ENCODE measurements around the gene FBLN7. TPM values are rescaled to one million over a fixed set of nuclear protein-coding genes. Genes with fewer than 3 reads are reported as not detected.
"Not testable (repeated sequence)": the region's sequence is repeated elsewhere in the genome, so short reads cannot be mapped to it uniquely, and the experiment has no call there.

The FBLN7 gene
- total RNA-seq, 1 donor from 2014 or later = 5.8 TPM

- no peak for DNase-seq (ENCODE audit: extremely low read depth, low read depth, low spot score)
Observed at GRCh38 chr2:112181571-112182290, 43.5 kb downstream of the FBLN7 start.

DNA sequence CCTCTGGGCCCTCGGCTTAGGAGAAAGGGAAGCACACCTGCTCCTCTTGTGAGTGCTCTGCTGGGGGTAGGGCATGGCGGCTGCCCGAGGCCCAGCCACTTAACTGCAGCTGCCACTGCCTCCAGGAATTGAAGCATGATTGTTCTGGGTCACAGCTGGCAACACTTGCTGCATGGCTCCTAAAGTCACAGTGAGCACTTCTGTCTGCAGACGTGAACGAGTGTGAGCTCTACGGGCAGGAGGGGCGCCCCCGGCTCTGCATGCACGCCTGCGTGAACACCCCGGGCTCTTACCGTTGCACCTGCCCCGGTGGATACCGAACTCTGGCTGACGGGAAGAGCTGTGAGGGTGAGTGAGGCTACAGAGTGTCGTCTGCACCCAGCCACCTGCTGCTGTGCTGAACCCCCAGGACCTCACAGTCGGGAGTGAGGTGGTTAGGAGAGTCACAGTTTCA lies 44.4 kb downstream of the FBLN7 start:
- no peak for DNase-seq (ENCODE audit: extremely low read depth, low read depth, low spot score)

GRCh38 chr2:112183327-112184025 lies 45.3 kb downstream of the FBLN7 start:
- no peak for DNase-seq (ENCODE audit: extremely low read depth, low read depth, low spot score)

DNA sequence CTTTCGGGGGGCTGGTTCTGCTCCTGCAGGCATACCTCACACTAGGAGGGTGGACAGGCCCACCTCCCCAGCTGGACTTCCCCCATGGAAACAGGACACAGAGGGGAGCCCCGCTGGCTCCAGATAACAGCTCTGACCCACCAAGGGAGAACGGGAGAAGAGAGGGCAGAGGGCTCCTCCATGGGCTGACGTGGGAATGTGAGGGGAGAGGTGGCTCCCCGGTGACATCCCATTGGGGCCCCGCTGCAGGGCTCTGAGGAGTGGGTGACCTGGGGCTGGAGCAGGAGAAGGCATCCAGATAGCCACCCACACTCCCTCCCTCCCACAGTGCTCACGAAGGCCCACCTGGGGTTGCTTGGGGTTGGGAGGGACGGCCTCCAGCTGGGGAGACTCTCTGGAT lies 45.9 kb downstream of the FBLN7 start:
- no peak for DNase-seq (ENCODE audit: extremely low read depth, low read depth, low spot score)

DNA sequence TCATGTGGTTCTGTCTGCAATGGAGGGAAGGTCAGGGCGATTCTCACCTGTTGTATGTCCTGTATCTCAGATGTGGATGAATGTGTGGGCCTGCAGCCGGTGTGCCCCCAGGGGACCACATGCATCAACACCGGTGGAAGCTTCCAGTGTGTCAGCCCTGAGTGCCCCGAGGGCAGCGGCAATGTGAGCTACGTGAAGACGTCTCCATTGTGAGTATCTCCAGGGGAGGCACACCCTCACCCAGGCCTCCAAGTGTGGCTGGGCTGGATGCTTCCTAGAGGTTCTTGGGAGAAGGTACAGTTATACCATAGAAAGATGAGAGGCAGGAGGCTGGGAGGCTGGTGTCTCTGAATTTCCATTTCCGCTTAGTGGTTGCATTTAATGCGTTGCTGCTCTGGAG lies 46.9 kb downstream of the FBLN7 start:
- DNase-seq (ENCODE audit: extremely low read depth, low read depth, low spot score) = no peak

GRCh38 chr2:112187046-112187715 lies 49.0 kb downstream of the FBLN7 start:
- no peak for DNase-seq (ENCODE audit: extremely low read depth, low read depth, low spot score)

GRCh38 chr2:112187805-112188596 lies 49.8 kb downstream of the FBLN7 start:
- DNase-seq (ENCODE audit: extremely low read depth, low read depth, low spot score) = peak; percentile 42

DNA sequence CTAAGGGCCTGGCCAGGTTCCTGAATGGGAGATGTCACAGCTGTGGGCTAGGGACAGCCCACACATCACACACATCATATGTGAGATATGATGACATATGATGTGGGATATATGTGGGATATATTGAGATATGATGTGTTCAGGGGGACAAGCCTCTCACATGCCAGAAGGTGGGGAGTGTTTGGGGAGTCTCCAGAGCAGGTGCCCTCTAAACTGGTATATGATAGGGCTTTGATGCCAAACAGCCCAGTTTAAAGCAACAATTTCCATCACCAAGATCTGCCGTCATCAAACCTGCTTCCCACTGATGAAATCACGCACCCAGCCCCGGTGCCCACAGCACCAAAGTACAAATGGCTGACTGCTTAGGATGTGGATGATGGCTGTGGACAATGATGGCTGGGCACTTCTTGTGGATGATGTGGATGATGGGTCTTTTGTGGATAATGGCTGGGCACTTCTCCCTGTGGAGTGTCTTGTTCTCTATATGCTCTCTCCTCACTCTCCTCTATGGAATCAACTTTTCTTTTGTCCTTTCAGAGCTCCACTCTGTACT lies 50.9 kb downstream of the FBLN7 start:
- no peak for DNase-seq (ENCODE audit: extremely low read depth, low read depth, low spot score)

GRCh38 chr2:112194028-112194427 lies 55.8 kb downstream of the FBLN7 start:
- no peak for DNase-seq (ENCODE audit: extremely low read depth, low read depth, low spot score)

- no peak for DNase-seq (ENCODE audit: extremely low read depth, low read depth, low spot score)
Observed at GRCh38 chr2:112194482-112194881, 56.3 kb downstream of the FBLN7 start.

GRCh38 chr2:112195167-112195766 lies 57.1 kb downstream of the FBLN7 start:
- DNase-seq (ENCODE audit: extremely low read depth, low read depth, low spot score) = no peak

GRCh38 chr2:112195950-112196349 lies 57.8 kb downstream of the FBLN7 start:
- DNase-seq (ENCODE audit: extremely low read depth, low read depth, low spot score) = no peak

DNA sequence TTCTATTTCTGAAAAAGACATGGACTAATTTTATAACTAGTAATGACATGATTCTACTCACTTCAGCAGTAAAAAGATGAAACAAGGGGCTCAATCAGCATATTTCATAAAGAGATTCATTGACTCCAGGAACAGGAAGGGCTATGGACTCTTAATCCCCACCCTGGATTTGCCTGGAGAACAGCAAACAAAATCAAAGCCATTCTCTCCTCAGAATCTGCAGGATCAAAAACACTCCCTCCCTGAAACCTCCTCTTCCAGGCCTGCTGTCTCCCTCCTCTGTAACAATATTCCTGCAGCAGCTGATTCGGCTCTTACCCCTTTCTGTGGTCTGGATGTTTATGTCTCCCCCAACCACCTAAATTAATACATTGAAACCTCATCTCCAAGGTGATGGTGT lies 59.7 kb downstream of the FBLN7 start:
- no peak for DNase-seq (ENCODE audit: extremely low read depth, low read depth, low spot score)

DNA sequence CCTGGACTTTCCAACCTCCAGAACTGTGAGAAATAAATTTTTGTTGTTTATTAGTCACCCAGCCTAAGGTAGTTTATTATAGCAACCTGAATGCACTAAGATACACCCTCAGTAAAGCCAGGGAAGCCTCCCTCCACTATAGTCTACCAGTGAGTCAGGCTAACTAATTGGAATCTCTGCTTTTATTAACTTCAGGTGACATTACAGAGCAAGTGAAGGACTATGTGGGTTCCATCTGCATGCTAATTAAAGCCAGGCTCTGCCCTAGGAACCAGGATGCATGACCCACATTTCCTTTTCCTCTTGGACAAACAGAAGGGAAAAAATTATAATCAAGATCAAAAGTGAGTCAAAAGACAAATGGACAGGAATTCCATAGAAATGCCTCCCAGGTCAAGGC lies 60.6 kb downstream of the FBLN7 start:
- DNase-seq (ENCODE audit: extremely low read depth, low read depth, low spot score) = no peak

GRCh38 chr2:112199188-112199587 lies 61.0 kb downstream of the FBLN7 start:
- no peak for DNase-seq (ENCODE audit: extremely low read depth, low read depth, low spot score)

DNA sequence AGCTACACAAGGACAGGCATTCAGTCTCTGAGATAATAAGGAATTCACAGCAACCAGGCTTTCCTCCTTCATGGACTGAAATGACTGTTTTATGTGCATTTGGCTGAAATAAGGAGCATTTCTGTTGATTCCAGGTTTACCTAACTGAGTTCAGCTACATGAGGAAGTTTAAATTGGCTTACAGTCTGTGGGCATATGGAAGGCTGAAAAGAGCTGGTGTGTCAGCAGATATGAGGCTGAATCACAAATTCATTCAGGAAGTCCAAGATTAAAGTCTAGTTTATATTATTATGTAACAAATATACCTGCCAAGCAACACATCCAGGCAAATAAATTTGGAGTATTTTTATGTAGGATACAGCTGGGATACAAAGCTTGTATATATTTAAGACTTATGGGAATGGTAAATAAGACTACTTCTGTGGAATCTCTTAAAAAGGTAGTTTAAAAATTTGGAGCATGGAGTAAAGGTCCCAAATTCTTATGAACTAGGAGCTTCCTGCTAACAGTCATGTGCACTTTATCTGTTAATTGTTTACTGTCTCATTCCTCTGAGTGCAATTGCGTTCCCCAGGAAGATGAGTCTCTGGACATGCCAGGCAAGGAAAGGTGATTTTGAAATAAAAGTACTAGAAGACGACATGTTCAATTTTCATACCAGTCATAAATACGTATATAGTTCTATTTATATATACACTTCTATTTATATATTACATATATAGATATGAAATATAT lies 63.7 kb downstream of the FBLN7 start:
- no peak for DNase-seq (ENCODE audit: extremely low read depth, low read depth, low spot score)

- DNase-seq (ENCODE audit: extremely low read depth, low read depth, low spot score) = no peak
Observed at GRCh38 chr2:112204411-112204810, 66.2 kb downstream of the FBLN7 start.

- not testable (repeated sequence) for DNase-seq (ENCODE audit: extremely low read depth, low read depth, low spot score)
Observed at GRCh38 chr2:112207905-112208304, 69.7 kb downstream of the FBLN7 start.

DNA sequence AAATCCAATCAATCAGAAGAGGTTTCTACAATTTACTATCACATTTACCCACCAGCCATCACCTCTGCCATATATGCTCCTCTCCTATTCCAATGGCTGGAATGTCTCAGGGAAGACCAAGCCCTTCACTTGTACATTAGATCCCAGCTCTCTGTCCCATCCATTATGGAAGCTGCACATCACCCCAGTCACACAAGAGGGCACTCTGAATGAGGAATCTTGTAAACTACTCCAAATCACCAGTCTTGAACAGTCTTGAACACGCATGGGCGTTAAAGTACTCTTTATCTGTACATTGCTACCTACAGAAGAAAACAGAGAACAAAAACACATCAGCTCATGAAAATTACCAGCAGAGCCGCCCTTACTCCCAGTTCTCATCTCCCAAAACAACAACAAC lies 78.0 kb downstream of the FBLN7 start:
- no peak for DNase-seq (ENCODE audit: extremely low read depth, low read depth, low spot score)

DNA sequence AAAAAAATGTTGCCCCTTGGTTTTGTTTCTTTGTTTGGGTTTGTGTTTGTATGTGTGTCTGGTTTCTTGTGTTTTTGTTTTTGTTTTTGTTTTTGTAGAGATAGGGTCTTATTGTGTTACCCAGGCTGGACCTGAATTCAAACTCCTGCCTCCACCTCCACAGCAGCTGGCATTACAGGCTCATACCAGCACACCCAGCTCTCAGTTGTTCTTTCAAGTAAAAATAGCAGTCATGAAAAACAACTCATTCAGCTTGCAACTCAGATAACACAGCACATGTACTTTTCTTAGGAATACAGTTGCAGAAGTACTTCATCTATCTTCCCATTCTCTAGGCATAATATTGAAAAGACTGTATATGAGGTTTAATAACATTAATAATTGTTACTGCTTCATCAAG lies 79.7 kb downstream of the FBLN7 start:
- DNase-seq (ENCODE audit: extremely low read depth, low read depth, low spot score) = no peak
